ENCODE measurements around the gene PRKAG2. TPM values are rescaled to one million over a fixed set of nuclear protein-coding genes. Genes with fewer than 3 reads are reported as not detected.

Gene PRKAG2
- total RNA-seq, 1 experiment from 2014 or later = 73.9 TPM

- BruUV-seq (replicated peaks) = no TSS peak
- H3K36me3 Mint-ChIP-seq (ENCODE audit: insufficient read depth, unreplicated experiment) = peaks cover 28% of the 10 kb centered on the region
- CTCF ChIA-PET = interaction anchor here (0.6 to 1.8 kb wide), 11 partner anchors 8 to 208 kb away, joined by 3 to 7 read pairs (median 4); no protein-coding TSS in a partner anchor
- DNase-seq (ENCODE audit: unreplicated experiment) = peak; percentile 21
- no peak overlapping the region for H3K27ac Mint-ChIP-seq (ENCODE audit: low read depth, unreplicated experiment)
- TF ChIP-seq CTCF (IDR thresholded peaks at IDR 0.05; ENCODE audit: unreplicated experiment) = no peak
- no peaks in the 10 kb centered on the region for H3K9me3 Mint-ChIP-seq (ENCODE audit: unreplicated experiment)
- POLR2A ChIA-PET = interaction anchor here (0.7 to 2.9 kb wide), 5 partner anchors 13 to 92 kb away, joined by 3 to 19 read pairs (median 5); partner anchors contain the start of gene RHEB
- peaks cover 25% of the 10 kb centered on the region for H3K4me1 Mint-ChIP-seq (ENCODE audit: insufficient read depth, unreplicated experiment)
- intact Hi-C loops (cut with micrococcal nuclease) = no loop called here
- H3K4me3 Mint-ChIP-seq (ENCODE audit: unreplicated experiment) = no peak overlapping the region
- peaks cover 9% of the 10 kb centered on the region for H3K27me3 Mint-ChIP-seq (ENCODE audit: insufficient read depth, unreplicated experiment)
These were observed 325.1 kb downstream of the PRKAG2 start for GRCh38 chr7:151551820-151552219.

GRCh38 chr7:151550656-151551286 is 326.1 kb downstream of the PRKAG2 start:
- Mint-ChIP-seq H3K36me3 (ENCODE audit: insufficient read depth, unreplicated experiment) (peaks cover 18% of the 10 kb centered on the region), H3K27me3 (ENCODE audit: insufficient read depth, unreplicated experiment) (peaks cover 20% of the 10 kb centered on the region), H3K27ac (ENCODE audit: low read depth, unreplicated experiment) (no peak overlapping the region), H3K4me1 (ENCODE audit: insufficient read depth, unreplicated experiment) (peaks cover 25% of the 10 kb centered on the region), H3K4me3 (ENCODE audit: unreplicated experiment) (no peak overlapping the region), H3K9me3 (ENCODE audit: unreplicated experiment) (no peaks in the 10 kb centered on the region)
- ChIA-PET CTCF (interaction anchor here (0.7 to 1.8 kb wide), 4 partner anchors 63 to 209 kb away, joined by 3 read pairs; no protein-coding TSS in a partner anchor), POLR2A (interaction anchor here (0.6 to 2.9 kb wide), 4 partner anchors 32 to 1030 kb away, joined by 3 to 19 read pairs (median 4); partner anchors contain the start of gene RHEB)
- no TSS peak for BruUV-seq (replicated peaks)
- intact Hi-C loops (cut with micrococcal nuclease) = no loop called here
- no peak for TF ChIP-seq CTCF (IDR thresholded peaks at IDR 0.05; ENCODE audit: unreplicated experiment)
- DNase-seq (ENCODE audit: unreplicated experiment) = peak; percentile 37

DNA sequence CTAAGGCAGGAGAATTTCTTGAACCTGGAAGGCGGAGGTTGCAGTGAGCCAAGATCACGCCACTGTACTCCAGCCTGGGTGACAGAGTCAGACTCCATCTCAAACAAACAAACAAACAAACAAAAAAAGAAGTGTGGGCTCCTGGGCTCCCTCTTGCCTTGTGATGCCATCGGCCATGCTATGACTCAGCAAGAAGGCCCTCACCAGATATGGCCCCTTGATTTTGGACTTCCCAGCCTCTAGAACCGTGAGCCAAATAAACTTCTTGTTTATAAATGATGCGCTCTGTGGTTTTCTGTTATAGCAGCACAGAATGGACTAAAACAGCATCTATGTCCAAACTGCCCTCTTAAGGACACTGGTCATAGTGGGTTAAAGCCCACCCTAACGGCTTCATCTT is 327.3 kb downstream of the PRKAG2 start:
- Mint-ChIP-seq H3K27ac (ENCODE audit: low read depth, unreplicated experiment) (no peak overlapping the region), H3K4me1 (ENCODE audit: insufficient read depth, unreplicated experiment) (peaks cover 25% of the 10 kb centered on the region), H3K9me3 (ENCODE audit: unreplicated experiment) (no peaks in the 10 kb centered on the region), H3K36me3 (ENCODE audit: insufficient read depth, unreplicated experiment) (peaks cover 12% of the 10 kb centered on the region), H3K27me3 (ENCODE audit: insufficient read depth, unreplicated experiment) (peaks cover 31% of the 10 kb centered on the region), H3K4me3 (ENCODE audit: unreplicated experiment) (no peak overlapping the region)
- ChIA-PET POLR2A (interaction anchor here (0.7 to 1.4 kb wide), 2 partner anchors 10 to 30 kb away, joined by 3 to 4 read pairs; partner anchors contain the start of gene RHEB), CTCF (interaction anchor here (0.6 kb wide), 1 partner anchor 102 kb away, joined by 3 read pairs; no protein-coding TSS in a partner anchor)
- BruUV-seq (replicated peaks) = no TSS peak
- intact Hi-C loops (cut with micrococcal nuclease) = no loop called here
- TF ChIP-seq CTCF (IDR thresholded peaks at IDR 0.05; ENCODE audit: unreplicated experiment) = no peak
- DNase-seq (ENCODE audit: unreplicated experiment) = no peak

DNA sequence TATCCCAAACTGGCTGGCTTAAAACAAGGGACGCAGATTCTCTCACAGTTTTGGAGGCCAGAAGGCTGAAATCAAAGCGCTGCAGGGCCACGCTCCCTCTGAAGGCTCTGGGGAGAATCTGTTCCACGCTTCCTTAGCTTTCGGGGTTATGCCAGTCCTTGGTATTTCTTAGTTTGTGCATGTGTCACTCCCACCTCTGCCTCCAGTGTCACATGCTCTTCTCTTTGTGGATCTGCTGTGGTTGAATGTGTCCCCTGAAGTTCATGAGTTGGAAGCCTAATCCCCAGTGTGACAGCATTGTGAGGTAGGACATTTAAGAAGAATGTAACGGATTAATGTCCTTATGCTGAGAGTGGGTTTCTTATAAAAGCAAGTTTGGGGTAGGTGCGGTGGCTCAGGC is 327.8 kb downstream of the PRKAG2 start:
- no peak overlapping the region for H3K27ac Mint-ChIP-seq (ENCODE audit: low read depth, unreplicated experiment)

More for the DNA sequence above, 327.8 kb downstream of the PRKAG2 start:
- no TSS peak for BruUV-seq (replicated peaks)
- POLR2A ChIA-PET = interaction anchor here (1.4 kb wide), 1 partner anchor 29 kb away, joined by 3 read pairs; the partner anchor contains the start of gene RHEB
- CTCF ChIA-PET = interaction anchor here (0.6 kb wide), 1 partner anchor 101 kb away, joined by 3 read pairs; no protein-coding TSS in a partner anchor
- H3K9me3 Mint-ChIP-seq (ENCODE audit: unreplicated experiment) = no peaks in the 10 kb centered on the region
- peaks cover 22% of the 10 kb centered on the region for H3K4me1 Mint-ChIP-seq (ENCODE audit: insufficient read depth, unreplicated experiment)
- no peak for TF ChIP-seq CTCF (IDR thresholded peaks at IDR 0.05; ENCODE audit: unreplicated experiment)
- DNase-seq (ENCODE audit: unreplicated experiment) = no peak
- H3K27me3 Mint-ChIP-seq (ENCODE audit: insufficient read depth, unreplicated experiment) = peaks cover 32% of the 10 kb centered on the region
- intact Hi-C loops (cut with micrococcal nuclease) = no loop called here
- peaks cover 6% of the 10 kb centered on the region for H3K36me3 Mint-ChIP-seq (ENCODE audit: insufficient read depth, unreplicated experiment)
- no peak overlapping the region for H3K4me3 Mint-ChIP-seq (ENCODE audit: unreplicated experiment)
